Measurements from ENCODE around the gene IPO8. TPM values are rescaled to one million over a fixed set of nuclear protein-coding genes. Genes with fewer than 3 reads are reported as not detected.

Gene IPO8
- total and polyA plus RNA-seq, 2 donors (not counting 3 experiments of a cell fraction or from before 2014, with no cell fraction given), result 7.2 to 52.5 TPM

GRCh38 chr12:30726647-30727046 lies 31.0 kb upstream of the IPO8 start:
- no TSS peak for BruUV-seq (replicated peaks)
- Histone ChIP-seq H3K9ac (replicated peaks; ENCODE audit: extremely low read depth, insufficient read depth, low read length) (no peak overlapping the region), H3K27ac (ENCODE audit: insufficient read depth, low read depth, low read length) (no peak overlapping the region), H3K9me3 (replicated peaks; ENCODE audit: control insufficient read depth, insufficient read depth, low read length) (no peaks in the 10 kb centered on the region), H3K4me2 (ENCODE audit: insufficient read depth, low read length) (no peak overlapping the region), H3K4me1 (ENCODE audit: control insufficient read depth, extremely low read depth, insufficient read depth, low read length) (peaks cover 18% of the 10 kb centered on the region), H3K36me3 (ENCODE audit: control insufficient read depth in 2 of 2, extremely low read depth in 1 of 2, insufficient read depth in 2 of 2, low read length in 2 of 2) (peaks cover 6 to 20% of the 10 kb centered on the region in 2 experiments), H4K20me1 (replicated peaks; ENCODE audit: control insufficient read depth, extremely low read depth, insufficient read depth, low read length) (no peaks in the 10 kb centered on the region), H3K9me1 (replicated peaks; ENCODE audit: control insufficient read depth, extremely low read depth, insufficient read depth, low read length) (no peaks in the 10 kb centered on the region), H3K4me3 (replicated peaks in 1 of 3; ENCODE audit: insufficient read depth in 1 of 3, low read depth in 1 of 3, low read length in 3 of 3) (no peak overlapping the region), H2AFZ (ENCODE audit: low read depth, low read length) (no peak overlapping the region), H3K27me3 (ENCODE audit: control insufficient read depth in 2 of 2, insufficient read depth in 2 of 2, low read length in 2 of 2) (no peaks in the 10 kb centered on the region), H3K79me2 (ENCODE audit: control insufficient read depth, insufficient read depth, low read length) (peaks cover 23% of the 10 kb centered on the region)
- ChIA-PET CTCF (interaction anchor here (1.0 to 1.4 kb wide), 5 partner anchors 9 to 31 kb away, joined by 3 to 4 read pairs (median 4); partner anchors contain the start of gene IPO8), POLR2A (interaction anchor here (0.6 kb wide), 1 partner anchor 31 kb away, joined by 3 read pairs; no protein-coding TSS in a partner anchor)
- DNase-seq (ENCODE audit: low read depth, low spot score) (no peak), FAIRE-seq (no peak)
- TF ChIP-seq GATA2 (IDR thresholded peaks at IDR 0.05; ENCODE audit: insufficient read depth, insufficient read length, low read depth, low read length), result no peak
- no peak for TF ChIP-seq MAX (IDR thresholded peaks at IDR 0.05; ENCODE audit: insufficient read depth, insufficient read length)
- no peak for TF ChIP-seq EZH2 (IDR thresholded peaks at IDR 0.05; ENCODE audit: borderline replicate concordance, low read depth, low read length, severe bottlenecking)
- TF ChIP-seq FOS (IDR thresholded peaks at IDR 0.05; ENCODE audit: borderline replicate concordance, insufficient read depth, low read length), result no peak
- no peak for TF ChIP-seq MYC (IDR thresholded peaks at IDR 0.05; ENCODE audit: low read depth, low read length)
- no peak for TF ChIP-seq POLR2A (IDR thresholded peaks at IDR 0.05; ENCODE audit: low read depth, low read length)
- TF ChIP-seq POLR2AphosphoS5 (IDR thresholded peaks at IDR 0.05; ENCODE audit: insufficient read depth, low read depth, low read length), result no peak
- no peak for TF ChIP-seq CTCF (IDR thresholded peaks at IDR 0.05; ENCODE audit: extremely low read depth in 1 of 2, insufficient read depth in 1 of 2, low read depth in 1 of 2, low read length in 2 of 2)
- TF ChIP-seq JUN (IDR thresholded peaks at IDR 0.05; ENCODE audit: borderline replicate concordance, insufficient read depth, insufficient read length, low read depth), result no peak
- intact Hi-C loops (cut with micrococcal nuclease), result loop anchor here (2.0 kb wide), 1 partner anchor 80 kb away; no protein-coding TSS in a partner anchor
- dilution Hi-C loops (cut with MboI; ENCODE audit: extremely low pct_ligation_motif_present, low sequenced_read_pairs), result no loop called here
